Non-pigmented ciliary epithelial cell (primary cell): ENCODE results near the gene ITPR2.
A peak's percentile ranks its signal among the peaks of the same experiment; 100 is the strongest.
"Not testable (repeated sequence)": the region's sequence is repeated elsewhere in the genome, so short reads cannot be mapped to it uniquely, and the experiment has no call there.

Experiments used
- DNase-seq: peaks from one replicate; pipeline ENCODE4 v3.0.0-alpha.2; 2010; ENCODE audit warnings: low read depth

ITPR2 gene

DNA sequence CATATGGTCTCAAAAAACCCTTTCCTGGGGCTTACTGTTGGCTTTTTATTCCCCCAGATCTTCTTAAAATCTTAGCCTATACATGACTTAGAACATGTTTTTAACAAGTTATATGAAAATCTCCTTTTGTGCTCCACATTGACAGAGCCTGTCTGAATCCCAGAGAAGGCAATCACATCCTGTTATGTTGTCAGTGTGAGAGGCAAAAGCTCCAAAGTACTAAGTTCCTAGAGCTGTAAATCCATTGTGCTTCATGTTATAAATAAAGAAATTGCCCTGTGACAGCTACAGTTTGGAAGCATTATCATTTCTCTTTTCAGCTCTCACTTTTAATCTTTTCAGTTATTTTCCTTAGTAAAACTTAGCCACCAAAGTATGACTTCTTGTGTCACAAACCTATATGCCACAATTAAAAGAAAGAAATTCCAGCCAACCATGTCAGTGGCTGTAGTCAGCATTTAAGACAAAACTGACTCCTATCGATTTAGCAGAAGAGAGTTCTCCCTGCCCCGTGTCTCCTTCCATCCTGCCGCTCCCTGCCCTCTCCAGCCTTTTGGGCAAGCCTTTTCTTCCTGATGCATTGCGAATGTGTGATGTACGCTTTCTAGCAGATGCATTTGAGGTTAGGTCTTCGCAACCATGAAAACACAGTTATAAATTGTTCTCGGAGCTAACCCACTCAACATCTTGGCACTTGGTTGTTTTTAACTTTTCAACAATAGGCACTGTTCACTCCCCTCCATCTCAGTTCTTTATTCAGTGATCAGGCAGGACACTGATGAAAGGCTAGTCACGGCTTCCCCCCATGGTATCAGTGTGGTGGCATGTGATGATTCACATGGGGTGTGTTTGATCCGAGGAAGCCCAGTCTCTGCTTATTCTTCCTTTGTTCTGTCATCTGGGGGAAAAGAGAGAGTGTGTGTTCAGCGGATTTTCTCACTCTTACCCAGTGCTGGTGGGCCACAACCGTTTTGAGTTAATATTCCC, 494.1 kb downstream of the ITPR2 start:
- DNase-seq = peak; percentile 28

DNA sequence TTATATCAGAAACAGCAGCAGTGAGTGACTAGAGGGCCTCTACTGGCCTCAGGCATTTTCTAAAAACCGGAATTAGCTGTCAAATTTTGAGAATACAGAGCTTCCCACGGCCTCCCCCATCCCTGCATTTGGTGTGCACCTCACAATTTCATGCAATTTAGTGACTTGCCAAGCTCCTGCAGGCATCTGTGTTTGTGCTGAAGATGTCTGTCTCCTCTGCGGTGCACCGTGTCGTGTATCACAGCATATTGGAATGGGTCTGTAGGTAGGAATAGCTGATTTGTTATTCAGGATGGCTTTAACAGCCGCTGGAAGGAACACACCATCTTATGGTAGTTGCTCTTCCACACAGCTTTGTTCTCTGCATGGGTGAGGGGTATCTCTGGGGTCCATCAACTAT, 497.3 kb downstream of the ITPR2 start:
- DNase-seq = no peak

DNA sequence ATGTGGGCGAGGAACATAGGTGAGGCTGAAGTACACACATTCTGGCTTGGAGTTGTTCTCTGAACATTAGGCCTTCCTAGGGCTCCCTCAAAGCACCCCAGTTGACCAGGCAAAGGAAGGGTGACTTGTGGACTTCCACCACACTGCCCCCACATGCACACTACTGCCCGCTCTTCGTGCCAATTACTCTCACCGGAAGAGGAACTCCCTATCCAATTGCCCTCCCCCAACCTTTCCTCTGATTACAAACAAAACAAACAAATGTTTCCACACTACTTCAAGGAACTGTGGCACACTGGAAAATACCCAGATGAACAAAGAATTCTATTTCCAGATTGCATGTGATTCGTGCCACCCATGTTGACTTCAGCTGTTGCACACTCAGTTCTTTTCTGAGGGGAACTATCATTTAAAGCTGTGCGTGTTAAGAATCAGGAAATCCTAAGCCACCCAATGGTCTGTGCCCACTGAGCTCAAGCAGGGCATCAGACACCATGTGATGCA, 498.3 kb downstream of the ITPR2 start:
- DNase-seq = no peak

DNA sequence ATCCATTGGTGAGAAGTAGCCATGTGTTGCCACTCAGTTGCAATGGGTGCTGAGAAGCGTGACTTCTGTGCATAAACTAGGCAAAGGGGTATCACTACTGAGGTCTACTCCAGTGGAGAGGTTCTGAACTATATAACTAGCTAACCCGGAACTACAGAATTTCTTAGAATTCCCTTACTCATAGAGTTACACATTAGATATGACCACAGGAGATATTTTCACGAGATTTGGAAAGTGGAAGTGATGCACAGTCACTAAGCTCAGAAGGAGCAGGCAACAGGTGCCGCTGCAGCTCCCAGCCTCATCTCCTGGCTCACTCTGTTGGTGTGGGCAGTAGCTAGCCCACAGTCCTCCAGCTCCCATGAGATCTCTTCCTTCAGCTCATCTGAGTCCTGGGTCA, 501.0 kb downstream of the ITPR2 start:
- no peak for DNase-seq

DNA sequence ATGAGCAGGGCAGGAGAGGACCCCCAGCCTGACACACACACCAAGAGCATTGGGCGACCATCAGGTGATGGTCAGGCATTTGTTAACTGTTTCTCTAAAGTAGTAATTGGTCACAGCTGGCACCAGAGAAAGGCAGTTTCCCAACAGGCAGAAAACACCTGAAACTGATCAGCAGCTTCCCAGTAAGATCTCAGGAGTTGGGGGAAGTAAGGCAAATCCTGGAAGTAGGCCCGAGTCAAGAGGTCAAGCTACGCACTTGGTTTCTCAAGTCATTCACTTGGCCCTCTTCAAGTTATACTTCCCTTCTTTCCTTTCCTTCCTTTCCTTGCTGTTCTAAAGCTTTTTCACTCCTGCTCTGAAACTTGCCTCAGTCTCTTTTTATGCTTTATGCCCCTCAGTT, 501.9 kb downstream of the ITPR2 start:
- no peak for DNase-seq

DNA sequence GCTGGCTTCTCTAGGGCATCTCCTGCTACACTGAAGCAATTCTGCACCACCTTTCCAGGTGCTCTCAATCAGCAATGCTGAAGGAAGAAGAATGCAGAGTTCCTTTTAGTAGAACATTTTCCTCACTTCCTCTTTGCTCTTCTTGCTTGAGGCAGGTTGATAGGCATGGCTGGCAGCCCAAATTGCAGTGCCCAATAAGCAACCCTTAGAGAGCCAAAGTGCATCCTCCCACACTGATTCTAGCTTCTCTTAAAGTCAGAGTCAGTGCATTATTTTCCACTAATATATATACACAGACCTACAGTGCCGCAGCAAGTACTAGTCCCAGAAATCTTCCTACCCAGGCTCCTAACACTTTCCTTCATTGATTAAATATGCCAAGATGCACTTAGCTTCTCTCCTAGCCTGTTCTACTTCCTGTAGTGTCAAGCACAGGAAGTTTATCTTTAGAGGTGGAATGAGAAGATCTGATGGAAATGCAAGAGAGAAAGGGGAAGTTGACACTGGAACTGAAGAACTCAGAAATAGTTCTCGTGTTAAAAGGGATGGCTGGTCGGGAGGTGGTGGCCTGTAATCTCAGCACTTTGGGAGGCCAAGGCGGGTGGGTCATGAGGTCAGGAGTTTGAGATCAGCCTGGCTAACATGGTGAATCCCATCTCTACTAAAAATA, 504.9 kb downstream of the ITPR2 start:
- no peak for DNase-seq

DNA sequence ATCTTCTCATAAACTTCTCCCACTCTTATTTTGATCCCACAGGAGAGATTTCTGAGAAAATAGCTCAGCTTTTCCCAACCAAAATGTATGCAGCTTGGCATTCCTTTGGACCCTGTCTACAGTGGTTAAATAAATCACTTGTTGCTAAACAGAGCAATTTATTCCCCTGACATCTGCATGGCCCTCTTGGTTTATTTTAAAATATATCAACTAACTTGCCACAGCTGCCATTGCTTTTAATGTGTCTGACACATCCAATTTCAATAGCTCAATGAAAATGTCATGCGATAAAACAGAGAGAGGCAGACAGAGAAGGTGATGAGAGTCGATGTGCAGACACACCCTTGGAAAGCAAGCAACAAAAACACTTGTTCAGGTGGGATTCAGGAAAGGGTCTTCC, 509.3 kb downstream of the ITPR2 start:
- no peak for DNase-seq

DNA sequence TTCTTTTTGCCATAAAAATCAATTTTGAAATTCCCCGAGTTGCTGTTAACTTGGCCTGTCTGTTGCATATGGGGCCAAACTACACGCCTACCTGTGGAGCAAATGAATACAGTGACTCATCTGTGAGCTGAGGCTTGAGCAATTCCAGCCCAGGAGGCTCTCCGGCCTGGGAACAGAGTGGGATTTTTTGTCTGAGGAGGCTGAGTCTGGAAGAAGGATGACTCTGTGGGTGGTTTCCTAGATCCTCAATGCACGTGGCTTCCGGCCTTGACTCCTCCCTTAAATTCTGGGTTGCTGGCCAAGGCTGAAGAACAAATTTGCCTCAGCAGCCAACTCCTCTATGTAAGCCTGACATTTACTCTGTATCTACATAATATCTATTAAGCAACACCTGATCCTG, 513.5 kb downstream of the ITPR2 start:
- DNase-seq = peak; percentile 26

DNA sequence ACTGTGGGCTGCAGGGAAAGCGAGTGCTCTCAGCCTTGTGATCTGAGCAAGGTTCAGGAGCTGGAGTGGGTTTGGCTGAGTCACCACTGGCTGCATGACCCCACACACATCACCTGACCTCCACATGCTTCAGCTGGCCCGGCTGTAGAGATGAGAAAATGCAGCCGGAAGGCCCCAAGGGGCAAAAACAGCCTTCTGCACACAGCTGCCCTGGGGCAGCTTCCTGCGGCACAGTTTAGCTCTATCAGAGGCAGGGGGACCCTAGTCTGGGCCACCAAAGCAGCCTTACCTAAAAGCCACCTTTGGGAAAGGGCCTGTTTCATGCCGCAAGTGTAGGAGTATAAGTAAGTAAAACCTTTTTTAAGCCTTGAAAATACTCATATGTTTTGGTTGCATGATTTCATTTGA, 514.3 kb downstream of the ITPR2 start:
- peak; percentile 68 for DNase-seq

DNA sequence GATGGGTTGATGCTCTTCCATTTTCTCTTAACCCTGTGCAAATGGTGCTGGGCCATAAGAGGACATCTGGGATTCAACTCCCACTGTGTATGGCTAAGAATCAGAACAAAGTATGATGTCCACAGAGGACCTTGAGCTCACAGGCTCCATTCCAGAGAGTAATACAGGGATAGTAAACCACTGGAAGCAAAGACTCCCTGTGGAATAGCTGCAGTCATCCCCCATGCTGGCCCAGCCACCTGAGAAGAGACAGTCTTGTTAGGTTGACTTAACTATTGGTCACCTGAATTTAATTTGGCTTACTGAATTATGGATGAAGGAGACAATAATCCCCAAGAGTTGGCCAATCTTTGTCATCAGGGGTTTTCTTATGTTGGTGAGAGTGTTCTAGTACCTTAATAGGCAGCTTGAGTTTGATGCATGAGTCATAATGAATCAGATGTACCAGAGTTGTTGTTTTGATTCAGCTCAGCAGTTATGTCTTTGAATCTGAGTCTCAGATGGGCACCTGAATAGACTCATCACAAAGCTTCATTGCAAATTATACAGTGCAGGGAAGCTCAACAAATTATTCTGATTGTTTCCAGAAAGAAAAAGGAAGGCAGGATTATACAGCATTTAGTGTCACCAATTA, 514.9 kb downstream of the ITPR2 start:
- peak; percentile 68 for DNase-seq

DNA sequence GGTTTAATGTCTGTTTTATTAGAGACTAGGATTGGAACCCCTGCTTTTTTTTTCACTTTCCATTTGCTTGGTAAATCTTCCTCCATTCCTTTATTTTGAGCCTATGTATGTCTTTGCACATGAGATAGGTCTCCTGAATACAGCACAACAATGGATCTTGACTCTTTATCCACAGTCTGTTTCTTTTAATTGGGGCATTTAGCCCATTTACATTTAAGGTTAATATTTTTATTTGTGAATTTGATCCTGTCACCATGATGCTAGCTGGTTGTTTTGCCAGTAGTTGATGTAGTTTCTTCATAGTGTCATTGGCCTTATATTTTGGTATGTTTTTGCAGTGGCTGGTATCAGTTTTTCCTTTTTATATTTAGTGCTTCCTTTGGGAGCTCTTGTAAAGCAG, 518.9 kb downstream of the ITPR2 start:
- DNase-seq = not testable (repeated sequence)

DNA sequence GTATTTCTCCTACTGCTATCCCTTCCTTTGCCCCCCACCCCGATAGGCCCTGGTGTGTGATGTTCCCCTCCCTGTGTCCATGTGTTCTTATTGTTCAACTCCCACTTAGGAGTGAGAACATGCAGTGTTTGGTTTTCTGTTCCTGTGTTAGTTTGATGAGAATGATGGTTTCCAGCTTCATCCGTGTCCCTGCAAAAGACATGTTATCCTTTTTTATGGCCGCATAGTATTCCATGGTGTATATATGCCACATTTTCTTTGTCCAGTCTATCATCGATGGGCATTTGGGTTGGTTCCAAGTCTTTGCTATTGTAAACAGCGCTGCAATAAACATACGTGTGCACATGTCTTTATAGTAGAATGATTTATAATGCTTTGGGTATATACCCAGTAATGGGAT, 522.5 kb downstream of the ITPR2 start:
- not testable (repeated sequence) for DNase-seq

DNA sequence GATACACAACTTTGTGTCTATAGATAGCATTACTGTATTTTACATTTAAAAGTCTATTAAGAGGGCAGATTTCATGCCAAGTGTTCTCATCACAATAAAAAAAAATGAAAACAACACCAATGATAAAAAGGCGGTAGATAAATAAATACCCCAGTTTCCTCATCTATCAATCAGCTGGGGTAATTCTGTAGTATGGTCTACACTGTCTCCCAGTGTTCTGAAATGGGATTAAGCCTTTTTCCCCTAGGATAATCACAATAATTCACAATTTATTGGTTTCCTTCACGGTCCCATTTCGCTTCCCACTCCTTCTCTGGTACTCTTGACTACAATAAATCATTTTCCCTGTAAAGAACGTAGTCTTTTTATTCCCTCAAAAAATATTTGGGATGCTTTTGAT, 523.4 kb downstream of the ITPR2 start:
- DNase-seq = no peak

DNA sequence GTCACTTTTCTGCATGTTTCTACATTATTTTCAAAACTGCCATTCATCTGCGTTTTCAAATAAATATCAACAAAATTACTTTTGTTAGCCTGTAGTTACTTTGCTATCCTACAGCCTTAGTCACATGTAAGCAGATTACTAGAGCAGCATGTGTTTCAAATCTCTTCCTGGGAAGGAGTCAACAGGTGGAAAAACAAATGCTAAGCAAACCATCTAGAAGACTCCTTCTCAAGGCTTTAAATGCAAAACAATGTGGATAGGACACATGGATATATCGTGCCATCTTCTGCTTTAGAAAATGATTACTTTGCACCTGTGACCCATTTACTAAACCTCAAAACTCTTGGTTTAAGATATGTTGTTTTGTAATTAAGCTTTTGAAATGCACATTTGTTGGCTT, 528.7 kb downstream of the ITPR2 start:
- DNase-seq = no peak

DNA sequence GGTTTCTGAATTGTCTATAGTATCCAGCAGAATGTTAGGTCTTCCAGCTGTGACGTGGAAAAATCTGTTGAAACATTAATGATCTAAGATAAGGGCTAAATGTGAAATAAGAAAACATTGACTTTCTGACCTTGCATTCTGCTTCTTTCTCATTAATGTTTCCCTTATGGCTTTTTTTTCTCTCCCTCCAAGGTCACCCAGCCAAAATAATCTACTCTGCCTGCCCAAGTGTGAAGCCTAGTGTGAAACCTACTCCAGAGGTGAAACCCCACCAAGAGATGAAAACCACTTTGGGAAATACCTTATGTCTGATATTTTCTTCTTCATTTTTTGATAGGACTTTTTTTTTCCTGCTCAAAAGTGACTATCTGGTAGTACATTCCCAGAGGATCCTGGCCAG, 529.6 kb downstream of the ITPR2 start:
- no peak for DNase-seq

DNA sequence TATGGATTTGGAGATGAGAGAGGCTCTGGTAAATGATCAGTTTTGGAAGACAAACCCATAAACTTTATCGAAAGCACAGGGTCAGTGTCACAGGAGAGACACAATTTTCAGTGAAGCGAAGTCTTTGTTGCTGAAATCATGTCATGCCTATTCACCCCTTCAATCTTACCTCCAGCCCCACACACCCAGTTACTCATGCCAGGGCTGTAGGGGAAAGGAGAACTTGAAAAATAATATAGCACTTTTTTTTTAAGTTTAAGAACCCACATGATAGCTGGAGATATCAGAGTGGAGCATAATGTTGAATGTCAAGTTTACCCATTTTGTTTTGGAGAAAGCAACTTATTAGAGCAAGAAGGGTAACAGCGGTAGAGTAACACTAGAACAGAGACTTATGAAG, 530.2 kb downstream of the ITPR2 start:
- DNase-seq = no peak

DNA sequence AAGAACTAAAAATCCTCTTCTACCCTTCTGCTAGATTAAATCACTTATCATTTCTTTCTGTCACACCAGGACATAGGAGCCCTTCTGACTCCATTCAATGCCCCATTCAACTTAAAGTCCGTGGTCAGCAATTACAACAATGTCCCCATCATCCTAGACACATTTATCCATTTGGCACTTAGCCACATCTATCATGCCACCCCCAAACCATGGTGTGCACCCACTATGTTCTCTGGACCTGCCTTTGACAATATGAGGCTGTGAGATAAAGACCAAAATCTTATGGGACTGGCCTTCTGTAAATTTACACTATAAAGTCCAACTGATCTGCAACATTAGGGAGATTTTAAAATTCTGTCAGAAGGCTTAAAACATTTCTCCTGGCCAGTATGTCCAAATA, 533.2 kb downstream of the ITPR2 start:
- DNase-seq = no peak

DNA sequence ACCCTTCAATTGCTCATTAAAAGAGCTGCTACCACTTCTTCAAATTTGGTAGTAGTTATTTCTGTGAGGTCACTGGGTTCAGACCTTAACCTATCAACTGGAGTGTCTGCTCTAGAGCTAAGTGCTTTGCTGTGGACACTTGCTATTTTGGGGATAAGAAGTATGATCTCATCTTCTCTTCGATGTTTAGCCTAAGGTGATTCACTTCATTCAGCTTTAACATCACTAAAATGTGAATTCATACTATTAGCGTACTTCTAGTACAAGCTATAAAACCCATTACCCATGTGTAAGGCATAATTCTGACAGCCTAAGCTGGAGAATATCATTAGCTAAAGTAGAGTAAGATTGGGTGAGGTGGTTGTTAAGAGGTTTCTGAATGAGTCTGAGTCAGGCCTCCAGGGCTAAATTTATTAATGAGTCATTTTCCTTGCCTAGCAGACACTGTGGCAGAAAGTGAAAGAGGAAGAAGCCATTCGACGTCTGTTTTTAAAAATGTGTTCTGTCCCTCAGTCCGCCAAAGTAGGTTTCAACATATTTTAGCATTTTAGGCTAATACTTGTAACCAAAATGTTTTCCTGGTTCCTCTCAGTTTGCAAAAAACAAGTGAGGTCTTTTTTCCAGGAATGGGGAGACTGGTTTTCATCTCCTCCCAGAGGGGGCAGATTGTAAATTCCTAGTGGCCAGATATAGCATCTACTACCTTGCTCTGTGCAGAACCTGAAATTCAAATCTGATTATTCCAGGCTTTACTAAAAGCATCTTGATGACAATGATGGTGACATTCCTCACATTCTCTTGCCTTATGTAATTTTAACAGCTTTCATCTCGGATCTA, 534.0 kb downstream of the ITPR2 start:
- peak; percentile 50 for DNase-seq

DNA sequence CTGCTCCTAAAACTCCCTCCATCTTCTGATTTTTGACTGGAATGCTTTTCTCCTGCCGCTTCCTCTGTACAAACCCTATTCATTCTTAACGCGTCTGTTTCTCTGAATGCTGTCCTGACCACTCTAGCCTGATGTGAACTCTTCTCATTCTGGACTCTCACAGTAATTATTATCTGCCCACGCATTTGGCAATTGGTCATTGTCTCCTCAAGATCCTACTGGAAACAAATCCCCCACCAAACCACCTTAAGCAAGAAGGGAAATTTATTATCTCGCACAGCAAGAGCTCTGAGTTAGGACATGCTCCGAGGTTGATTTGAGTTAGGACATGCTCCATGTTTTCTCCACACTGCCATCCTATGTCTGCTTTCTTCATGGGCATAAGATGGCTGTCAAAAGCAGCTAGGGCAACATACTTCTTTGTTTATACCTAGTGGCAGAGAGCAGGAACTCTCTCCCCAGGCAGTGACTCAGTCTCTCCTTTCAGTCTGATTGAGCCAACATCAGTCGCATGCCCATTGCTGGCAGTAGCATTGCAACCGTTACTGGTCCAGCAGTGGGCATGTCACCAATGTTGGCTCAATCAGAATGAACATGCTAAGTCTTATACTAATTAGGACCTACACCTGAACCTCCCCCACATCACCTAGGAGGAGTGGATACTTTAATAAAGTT, 535.5 kb downstream of the ITPR2 start:
- DNase-seq = no peak

DNA sequence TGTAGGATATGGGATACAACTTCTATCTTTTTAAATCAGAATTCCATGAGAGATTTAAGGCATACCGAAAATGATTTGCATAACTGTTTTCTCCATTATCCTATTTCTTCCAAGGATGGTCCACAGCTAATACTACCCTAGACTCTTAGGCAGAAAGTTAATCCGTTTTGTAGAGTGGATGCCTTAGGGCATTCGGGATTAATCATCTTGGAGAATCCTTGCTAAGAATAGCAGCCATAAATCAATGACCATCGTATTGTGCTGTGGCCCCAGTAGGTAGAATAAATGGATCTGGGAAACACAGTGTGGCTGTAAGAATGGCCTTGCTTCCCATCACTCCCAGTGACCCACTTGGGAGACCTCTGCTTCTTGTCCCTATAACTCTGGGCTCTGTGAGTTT, 538.0 kb downstream of the ITPR2 start:
- no peak for DNase-seq

DNA sequence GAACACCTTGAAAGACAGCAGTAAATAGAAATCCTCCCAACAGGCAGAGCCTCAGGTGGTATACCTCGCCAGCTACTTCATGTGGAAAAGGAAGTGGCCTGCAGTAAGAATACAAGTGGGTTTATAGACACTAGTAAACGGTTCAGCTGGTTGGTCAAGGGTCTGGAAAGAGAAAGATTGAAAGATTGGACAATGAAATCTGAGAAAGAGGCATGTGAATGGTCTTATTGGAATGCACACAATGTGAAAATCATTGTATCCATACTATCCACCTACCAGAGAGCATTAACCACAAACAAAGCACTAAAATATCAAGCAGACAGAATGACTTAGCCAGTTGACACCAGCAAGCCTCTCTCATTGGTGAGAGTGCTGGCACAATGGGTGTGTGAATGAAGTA, 539.4 kb downstream of the ITPR2 start:
- DNase-seq = no peak
